Mesendoderm (in vitro differentiated cells): Measurements from ENCODE around the gene KRT86.

ENCODE experiments used
- DNase-seq: peaks from one replicate; pipeline ENCODE4 v3.0.0; 2013
- H2AK5ac ChIP-seq: 2 replicates; pipeline ENCODE4 v1.6.1; 2013; ENCODE audit warnings: low read length, inconsistent platforms
- H2BK120ac ChIP-seq: 2 replicates; pipeline ENCODE4 v1.6.1; 2013; ENCODE audit warnings: low read depth, mild to moderate bottlenecking, low read length, moderate library complexity, mixed read lengths
- H2BK15ac ChIP-seq: replicated peaks from 2 replicates; pipeline ENCODE4 v1.6.1; 2013; ENCODE audit warnings: low read depth, mild to moderate bottlenecking, moderate library complexity
- H2BK5ac ChIP-seq: 2 replicates; pipeline ENCODE4 v1.6.1; 2013; ENCODE audit warnings: low read length, inconsistent platforms
- H3K18ac ChIP-seq: 2 replicates; pipeline ENCODE4 v1.6.1; 2013; ENCODE audit warnings: mild to moderate bottlenecking, low read length, mixed read lengths
- H3K23ac ChIP-seq: one replicate; pipeline ENCODE4 v1.6.1; 2013; ENCODE audit warnings: low read length
- H3K27ac ChIP-seq: 2 replicates; pipeline ENCODE4 v1.5.1; 2013; ENCODE audit warnings: low read depth, mild to moderate bottlenecking, inconsistent platforms, low read length, moderate library complexity
- H3K27me3 ChIP-seq: 2 replicates; pipeline ENCODE4 v1.6.1; 2013; ENCODE audit warnings: low read length, control low read depth, mild to moderate bottlenecking, inconsistent platforms; ENCODE audit not compliant: insufficient read depth, poor library complexity
- H3K36me3 ChIP-seq: 2 replicates; pipeline ENCODE4 v1.6.1; 2013; ENCODE audit warnings: low read length, inconsistent platforms; ENCODE audit not compliant: control insufficient read depth, insufficient read depth
- H3K4ac ChIP-seq: one replicate; pipeline ENCODE4 v1.6.1; 2013; ENCODE audit warnings: low read depth, mild to moderate bottlenecking, low read length, moderate library complexity
- H3K4me1 ChIP-seq: 2 replicates; pipeline ENCODE4 v1.6.1; 2013; ENCODE audit warnings: low read depth, low read length, inconsistent platforms; ENCODE audit not compliant: control insufficient read depth
- H3K4me2 ChIP-seq: 2 replicates; pipeline ENCODE4 v1.6.1; 2013; ENCODE audit warnings: low read length
- H3K4me3 ChIP-seq: 2 replicates; pipeline ENCODE4 v1.5.1; 2013; ENCODE audit warnings: mild to moderate bottlenecking, low read length
- H3K56ac ChIP-seq: one replicate; pipeline ENCODE4 v1.6.1; 2013; ENCODE audit warnings: low read length
- H3K79me1 ChIP-seq: 2 replicates; pipeline ENCODE4 v1.6.1; 2013; ENCODE audit warnings: low read length, inconsistent platforms
- H3K79me2 ChIP-seq: 2 replicates; pipeline ENCODE4 v1.6.1; 2013; ENCODE audit warnings: mild to moderate bottlenecking, low read length; ENCODE audit not compliant: control insufficient read depth, insufficient read depth
- H3K9ac ChIP-seq: 2 replicates; pipeline ENCODE4 v1.6.1; 2013; ENCODE audit warnings: low read length, inconsistent platforms
- H4K5ac ChIP-seq: one replicate; pipeline ENCODE4 v1.6.1; 2013; ENCODE audit warnings: low read length
- H4K8ac ChIP-seq: one replicate; pipeline ENCODE4 v1.6.1; 2013; ENCODE audit warnings: low read depth, mild to moderate bottlenecking, control low read depth, low read length, moderate library complexity
- WGBS: extraction: QIAGEN DNeasy Blood & Tissue Kit; methylation state at CpG from one replicate; pipeline ENCODE4 v1.1.7; 2013; ENCODE audit warnings: low lambda C conversion rate, missing lambda C conversion rate; ENCODE audit not compliant: insufficient coverage; ENCODE audit errors: extremely low coverage; 5-methylcytosine and 5-hydroxymethylcytosine counted together

KRT86 gene

GRCh38 chr12:52354200-52354599 lies 79.8 kb downstream of the KRT86 start:
- Histone ChIP-seq H3K18ac (no peak overlapping the region), H3K36me3 (no peaks in the 10 kb centered on the region), H4K8ac (no peak overlapping the region), H2AK5ac (no peak overlapping the region), H3K79me2 (no peaks in the 10 kb centered on the region), H3K9ac (no peak overlapping the region), H3K23ac (no peak overlapping the region), H3K4me2 (no peak overlapping the region), H3K79me1 (no peaks in the 10 kb centered on the region), H3K4me1 (no peaks in the 10 kb centered on the region), H3K4ac (no peak overlapping the region), H3K4me3 (no peak overlapping the region), H2BK15ac (no peak overlapping the region), H4K5ac (no peak overlapping the region), H2BK5ac (no peak overlapping the region), H2BK120ac (no peak overlapping the region), H3K27ac (no peak overlapping the region), H3K56ac (no peak overlapping the region), H3K27me3 (no peaks in the 10 kb centered on the region)
- DNase-seq = no peak
- no CpG with 5 or more reads among the region's 5 CpGs for WGBS

- H3K9ac ChIP-seq = no peak overlapping the region
- no peak overlapping the region for H3K27ac ChIP-seq
- no peak overlapping the region for H3K4me3 ChIP-seq
- H3K79me1 ChIP-seq = no peaks in the 10 kb centered on the region
- H3K36me3 ChIP-seq = no peaks in the 10 kb centered on the region
- no peak overlapping the region for H3K23ac ChIP-seq
- no peak overlapping the region for H4K8ac ChIP-seq
- H2BK5ac ChIP-seq = no peak overlapping the region
- DNase-seq = no peak
- no CpG with 5 or more reads among the region's 8 CpGs for WGBS
- H3K18ac ChIP-seq = no peak overlapping the region
- no peak overlapping the region for H2BK120ac ChIP-seq
- H3K56ac ChIP-seq = no peak overlapping the region
- no peaks in the 10 kb centered on the region for H3K4me1 ChIP-seq
- no peak overlapping the region for H2BK15ac ChIP-seq
- no peaks in the 10 kb centered on the region for H3K27me3 ChIP-seq
- no peak overlapping the region for H2AK5ac ChIP-seq
- no peak overlapping the region for H3K4me2 ChIP-seq
- H3K79me2 ChIP-seq = no peaks in the 10 kb centered on the region
- H3K4ac ChIP-seq = no peak overlapping the region
- H4K5ac ChIP-seq = no peak overlapping the region
These were observed 80.7 kb downstream of the KRT86 start for GRCh38 chr12:52355176-52355575.

GRCh38 chr12:52356031-52356761 lies 81.8 kb downstream of the KRT86 start:
- no peak overlapping the region for H2BK120ac ChIP-seq
- no peak overlapping the region for H4K5ac ChIP-seq
- no peaks in the 10 kb centered on the region for H3K27me3 ChIP-seq
- H3K79me1 ChIP-seq = no peaks in the 10 kb centered on the region
- no peak overlapping the region for H3K23ac ChIP-seq
- H3K4me3 ChIP-seq = no peak overlapping the region
- H3K4ac ChIP-seq = no peak overlapping the region
- no CpG with 5 or more reads among the region's 56 CpGs for WGBS
- H3K56ac ChIP-seq = no peak overlapping the region
- no peak overlapping the region for H2BK15ac ChIP-seq
- H3K27ac ChIP-seq = no peak overlapping the region
- H2BK5ac ChIP-seq = no peak overlapping the region
- DNase-seq = no peak
- H3K18ac ChIP-seq = no peak overlapping the region
- H3K36me3 ChIP-seq = no peaks in the 10 kb centered on the region
- H4K8ac ChIP-seq = no peak overlapping the region
- H3K4me1 ChIP-seq = no peaks in the 10 kb centered on the region
- no peak overlapping the region for H3K4me2 ChIP-seq
- H3K79me2 ChIP-seq = no peaks in the 10 kb centered on the region
- H2AK5ac ChIP-seq = no peak overlapping the region
- no peak overlapping the region for H3K9ac ChIP-seq

- Histone ChIP-seq H3K79me1 (no peaks in the 10 kb centered on the region), H3K27me3 (no peaks in the 10 kb centered on the region), H4K8ac (no peak overlapping the region), H3K36me3 (no peaks in the 10 kb centered on the region), H3K4me3 (no peak overlapping the region), H3K4me2 (no peak overlapping the region), H3K79me2 (no peaks in the 10 kb centered on the region), H3K9ac (no peak overlapping the region), H2BK5ac (no peak overlapping the region), H3K56ac (no peak overlapping the region), H2BK120ac (no peak overlapping the region), H3K27ac (no peak overlapping the region), H3K23ac (no peak overlapping the region), H3K4me1 (no peaks in the 10 kb centered on the region), H4K5ac (no peak overlapping the region), H3K4ac (no peak overlapping the region), H2BK15ac (no peak overlapping the region), H2AK5ac (no peak overlapping the region), H3K18ac (no peak overlapping the region)
- no peak for DNase-seq
- no CpG with 5 or more reads among the region's 20 CpGs for WGBS
These were observed 82.5 kb downstream of the KRT86 start for GRCh38 chr12:52356762-52357580.
